Mammary epithelial cell (primary cell): ENCODE measurements around the gene ADAM12.

Experiments
- EZH2 ChIP-seq: IDR thresholded peaks from 2 replicates; pipeline ENCODE4 v1.6.1; 2012; ENCODE audit warnings: low read length, inconsistent platforms, borderline replicate concordance
- TF ChIP-seq, protein P1 (sequence below), 2 donors: IDR thresholded peaks in 1 of 2; conservative IDR thresholded peaks in 1 of 2; 2 replicates each; pipeline ENCODE4 v1.5.1; 2011 to 2012; ENCODE audit warnings: inconsistent platforms in 2 of 2, low read length in 2 of 2, mild to moderate bottlenecking in 2 of 2, control low read depth in 1 of 2, low read depth in 1 of 2; ENCODE audit not compliant: insufficient read depth in 1 of 2; ENCODE audit errors: extremely low read depth in 1 of 2

DNA sequence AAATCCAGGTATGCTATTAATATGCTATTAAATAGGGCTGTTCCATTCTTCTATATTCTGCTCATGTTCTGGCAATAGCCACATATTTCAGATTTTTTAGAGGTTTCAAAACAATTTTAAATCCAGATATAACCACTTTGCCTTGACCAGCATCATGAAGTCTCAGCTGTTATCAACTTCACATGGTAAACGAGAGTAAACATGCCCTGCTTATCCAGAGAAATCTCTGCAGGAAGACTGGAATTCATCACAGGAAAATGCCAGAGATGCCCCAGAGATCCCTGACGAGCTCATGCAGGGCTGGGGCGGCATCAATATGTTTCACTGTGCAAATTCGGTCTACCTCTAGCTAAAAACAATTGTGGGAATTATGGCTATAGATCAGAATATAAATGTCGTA lies 365.4 kb downstream of the ADAM12 start:
- TF ChIP-seq EZH2: no peak
- TF ChIP-seq, protein P1, sequence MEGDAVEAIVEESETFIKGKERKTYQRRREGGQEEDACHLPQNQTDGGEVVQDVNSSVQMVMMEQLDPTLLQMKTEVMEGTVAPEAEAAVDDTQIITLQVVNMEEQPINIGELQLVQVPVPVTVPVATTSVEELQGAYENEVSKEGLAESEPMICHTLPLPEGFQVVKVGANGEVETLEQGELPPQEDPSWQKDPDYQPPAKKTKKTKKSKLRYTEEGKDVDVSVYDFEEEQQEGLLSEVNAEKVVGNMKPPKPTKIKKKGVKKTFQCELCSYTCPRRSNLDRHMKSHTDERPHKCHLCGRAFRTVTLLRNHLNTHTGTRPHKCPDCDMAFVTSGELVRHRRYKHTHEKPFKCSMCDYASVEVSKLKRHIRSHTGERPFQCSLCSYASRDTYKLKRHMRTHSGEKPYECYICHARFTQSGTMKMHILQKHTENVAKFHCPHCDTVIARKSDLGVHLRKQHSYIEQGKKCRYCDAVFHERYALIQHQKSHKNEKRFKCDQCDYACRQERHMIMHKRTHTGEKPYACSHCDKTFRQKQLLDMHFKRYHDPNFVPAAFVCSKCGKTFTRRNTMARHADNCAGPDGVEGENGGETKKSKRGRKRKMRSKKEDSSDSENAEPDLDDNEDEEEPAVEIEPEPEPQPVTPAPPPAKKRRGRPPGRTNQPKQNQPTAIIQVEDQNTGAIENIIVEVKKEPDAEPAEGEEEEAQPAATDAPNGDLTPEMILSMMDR (conservative IDR thresholded peaks at IDR 0.05 in 1 of 2, IDR thresholded peaks at IDR 0.05 in 1 of 2; ENCODE audit: extremely low read depth in 1 of 2, insufficient read depth in 1 of 2, low read depth in 1 of 2, low read length in 2 of 2): no peak
